Activated gamma-delta T cell treated with anti-CD3 and anti-CD28 coated beads, Interleukin-2, amount 50 U/mL, for 16 hours (primary cell): Measurements from ENCODE around the gene SPDL1.

Experiments
- DNase-seq: peaks from one replicate; pipeline ENCODE4 v3.0.0-alpha.2; 2020; ENCODE audit warnings: low read depth

Gene SPDL1

GRCh38 chr5:169583424-169584220 lies at the start of gene SPDL1:
SPDL1 (plus strand) TSS chr5:169583773; CDS start chr5:169588417, 4,644 bp downstream.
- peak; percentile 89 for DNase-seq

- DNase-seq = no peak
Observed at GRCh38 chr5:169534311-169534880, 49.2 kb upstream of the SPDL1 start.

GRCh38 chr5:169534939-169535338 lies 48.6 kb upstream of the SPDL1 start:
- no peak for DNase-seq

- DNase-seq = no peak
Observed at GRCh38 chr5:169538944-169539343, 44.6 kb upstream of the SPDL1 start.

- DNase-seq = no peak
Observed at GRCh38 chr5:169542811-169543210, 40.8 kb upstream of the SPDL1 start.

- DNase-seq = no peak
Observed at GRCh38 chr5:169544264-169544950, 39.2 kb upstream of the SPDL1 start.

GRCh38 chr5:169545762-169546161 lies 37.8 kb upstream of the SPDL1 start:
- no peak for DNase-seq

- no peak for DNase-seq
Observed at GRCh38 chr5:169546346-169546745, 37.2 kb upstream of the SPDL1 start.

- DNase-seq = no peak
Observed at GRCh38 chr5:169547508-169547907, 36.1 kb upstream of the SPDL1 start.

- DNase-seq = no peak
Observed at GRCh38 chr5:169548315-169548714, 35.3 kb upstream of the SPDL1 start.

GRCh38 chr5:169549453-169550100 lies 34.0 kb upstream of the SPDL1 start:
- DNase-seq = no peak

GRCh38 chr5:169550227-169550626 lies 33.3 kb upstream of the SPDL1 start:
- DNase-seq = no peak

- no peak for DNase-seq
Observed at GRCh38 chr5:169551146-169551545, 32.4 kb upstream of the SPDL1 start.

GRCh38 chr5:169551696-169552095 lies 31.9 kb upstream of the SPDL1 start:
- no peak for DNase-seq

- no peak for DNase-seq
Observed at GRCh38 chr5:169554251-169554650, 29.3 kb upstream of the SPDL1 start.

- no peak for DNase-seq
Observed at GRCh38 chr5:169557838-169558237, 25.7 kb upstream of the SPDL1 start.

- no peak for DNase-seq
Observed at GRCh38 chr5:169561893-169562292, 21.7 kb upstream of the SPDL1 start.

- no peak for DNase-seq
Observed at GRCh38 chr5:169563369-169563768, 20.2 kb upstream of the SPDL1 start.

GRCh38 chr5:169566202-169566601 lies 17.4 kb upstream of the SPDL1 start:
- DNase-seq = no peak

- no peak for DNase-seq
Observed at GRCh38 chr5:169567079-169567478, 16.5 kb upstream of the SPDL1 start.

- no peak for DNase-seq
Observed at GRCh38 chr5:169569513-169569912, 14.1 kb upstream of the SPDL1 start.

- DNase-seq = no peak
Observed at GRCh38 chr5:169571355-169571754, 12.2 kb upstream of the SPDL1 start.
